B cell (primary cell): ENCODE results near the gene PRPS1L1. TPM values are rescaled to one million over a fixed set of nuclear protein-coding genes. Genes with fewer than 3 reads are reported as not detected.

Experiments used
- ATAC-seq: fragments of 200-7000 bp; cut with Tn5 transposase; one replicate; pipeline ENCODE4 v1.10.0; 2021; ENCODE audit warnings: low read depth, mild to moderate bottlenecking, moderate number of reproducible peaks, moderate library complexity
- CTCF ChIA-PET: fragments of 350-600 bp; sonication (Branson Sonifier 250); formaldehyde crosslinking; loops from one replicate; lab custom pipeline; 2021; ENCODE audit warnings: antibody characterized with exemption, inconsistent platforms; lab: Charles Lee
- POLR2A ChIA-PET: fragments of 350-600 bp; sonication (Branson Sonifier 250); formaldehyde crosslinking; loops from one replicate; lab custom pipeline; 2021; ENCODE audit warnings: antibody characterized with exemption; lab: Charles Lee
- DNase-seq: peaks from one replicate; pipeline ENCODE4 v3.0.0; 2013
- H2AFZ ChIP-seq: 2 replicates; pipeline ENCODE4 v1.6.1; 2012; ENCODE audit warnings: mild to moderate bottlenecking, low read depth, low read length; ENCODE audit not compliant: insufficient read depth, poor library complexity, severe bottlenecking
- H3K27ac ChIP-seq, 2 donors: 1 replicate in 1 of 2; 2 replicates in 1 of 2; pipeline ENCODE4 v1.5.1; 2012 to 2013; ENCODE audit warnings: low read length in 2 of 2, mild to moderate bottlenecking in 2 of 2, moderate library complexity in 1 of 2
- H3K27me3 ChIP-seq, 4 experiments: fragments of 200-600 bp in 1 of 4; sonication (generic) in 1 of 4; replicated peaks in 1 of 4; 1 replicate in 2 of 4; 2 replicates in 2 of 4; pipeline versions ENCODE4 v1.6.1 to v1.7.0; 2013 to 2016; ENCODE audit warnings: low read length in 3 of 4, mild to moderate bottlenecking in 2 of 4, mixed read lengths in 1 of 4, moderate library complexity in 1 of 4; ENCODE audit not compliant: insufficient read depth in 4 of 4, control insufficient read depth in 3 of 4; ENCODE audit errors: control extremely low read depth in 1 of 4
- H3K36me3 ChIP-seq, 2 experiments: replicated peaks in 1 of 2; 1 replicate in 1 of 2; 2 replicates in 1 of 2; pipeline versions ENCODE4 v1.6.1 to v1.7.1; 2013; ENCODE audit warnings: low read length in 1 of 2; ENCODE audit not compliant: insufficient read depth in 2 of 2, control insufficient read depth in 1 of 2; ENCODE audit errors: control extremely low read depth in 1 of 2, extremely low read depth in 1 of 2
- H3K4me1 ChIP-seq, 2 donors: fragments of 200-600 bp in 1 of 2; sonication (generic) in 1 of 2; 1 replicate in 1 of 2; 2 replicates in 1 of 2; pipeline versions ENCODE4 v1.5.1 to v1.6.1; 2013 to 2017; ENCODE audit warnings: low read length in 2 of 2; ENCODE audit not compliant: control insufficient read depth in 2 of 2, insufficient read depth in 2 of 2
- H3K4me2 ChIP-seq: replicated peaks from 2 replicates; pipeline ENCODE3; 2012; ENCODE audit warnings: mild to moderate bottlenecking, low read depth, low read length; ENCODE audit not compliant: poor library complexity, severe bottlenecking
- H3K4me3 ChIP-seq, 5 experiments: fragments of 200-600 bp in 1 of 5; sonication (generic) in 1 of 5; 1 replicate in 3 of 5; 2 replicates in 2 of 5; pipeline versions ENCODE4 v1.5.1 to v1.7.0; 2011 to 2016; ENCODE audit warnings: low read length in 4 of 5, mild to moderate bottlenecking in 4 of 5, low read depth in 2 of 5, control low read depth in 1 of 5, moderate library complexity in 1 of 5; ENCODE audit not compliant: insufficient read depth in 1 of 5; ENCODE audit errors: control extremely low read depth in 1 of 5, extremely low read depth in 1 of 5
- H3K79me2 ChIP-seq: fragments of 200-600 bp; sonication (generic); one replicate; pipeline ENCODE4 v1.6.0; 2016; ENCODE audit warnings: low read length; ENCODE audit not compliant: control insufficient read depth, insufficient read depth
- H3K9ac ChIP-seq: fragments of 200-600 bp; sonication (generic); 2 replicates; pipeline ENCODE4 v1.6.1; 2017; ENCODE audit warnings: mild to moderate bottlenecking, low read length, moderate library complexity
- H3K9me3 ChIP-seq, 3 donors: one replicate each; pipeline versions ENCODE4 v1.6.1 to v1.7.1; 2013; ENCODE audit warnings: low read length in 2 of 3; ENCODE audit not compliant: control insufficient read depth in 2 of 3, insufficient read depth in 1 of 3; ENCODE audit errors: control extremely low read depth in 1 of 3
- H4K20me1 ChIP-seq: 2 replicates; pipeline ENCODE4 v1.6.0; 2012; ENCODE audit warnings: mild to moderate bottlenecking, low read length; ENCODE audit not compliant: insufficient read depth, control insufficient read depth, poor library complexity, severe bottlenecking
- H3K27ac Mint-ChIP-seq: one replicate; pipeline ENCODE4 v1.8.0; 2021; ENCODE audit warnings: mixed read lengths
- H3K27me3 Mint-ChIP-seq: one replicate; pipeline ENCODE4 v1.8.0; 2021; ENCODE audit warnings: mixed read lengths
- H3K4me1 Mint-ChIP-seq: one replicate; pipeline ENCODE4 v1.8.0; 2021; ENCODE audit warnings: mixed read lengths
- H3K4me3 Mint-ChIP-seq: one replicate; pipeline ENCODE4 v1.8.0; 2021; ENCODE audit warnings: mixed read lengths
- H3K9me3 Mint-ChIP-seq: one replicate; pipeline ENCODE4 v1.8.0; 2022; ENCODE audit warnings: mixed read lengths; ENCODE audit not compliant: insufficient read depth
- CTCF ChIP-seq: fragments of 200-600 bp; IDR thresholded peaks from one replicate; pipeline ENCODE4 v1.8.0; 2022; ENCODE audit warnings: antibody characterized with exemption, mild to moderate bottlenecking
- EZH2 ChIP-seq: IDR thresholded peaks from 2 replicates; pipeline ENCODE4 v1.6.1; 2012; ENCODE audit warnings: borderline replicate concordance, low read depth, mild to moderate bottlenecking, moderate library complexity, low read length; ENCODE audit not compliant: insufficient read depth, poor library complexity, severe bottlenecking
- WGBS: methylation state at CpG from one replicate; pipeline ENCODE4 v1.1.5; 2013; ENCODE audit warnings: missing lambda C conversion rate; ENCODE audit not compliant: insufficient coverage; 5-methylcytosine and 5-hydroxymethylcytosine counted together
- intact Hi-C: fragments of 100-400 bp; cut with micrococcal nuclease; formaldehyde crosslinking; loops from one replicate; pipeline ENCODE4 v1.10.0; 2022
- polyA plus RNA-seq: library from polyadenylated mRNA; depleted of rRNA; stranded (reverse); fragments of >200 nt; gene quantifications from 2 replicates; pipeline ENCODE4 v1.2.3, GENCODE V29; 2012
- total RNA-seq, 2 donors: library from RNA; stranded (reverse); fragments of 120-200 nt in 1 of 2; gene quantifications; 1 replicate in 1 of 2; 2 replicates in 1 of 2; pipeline versions ENCODE4 v1.2.3 to v1.2.4, GENCODE V29; 2013 to 2022

Gene PRPS1L1
- total and polyA plus RNA-seq, 2 donors (not counting 1 experiment from before 2014, with no cell fraction given), result not detected

- ChIA-PET CTCF (interaction anchor here (0.8 to 1.6 kb wide), 7 partner anchors 7 to 288 kb away, joined by 3 to 8 read pairs (median 4); no protein-coding TSS in a partner anchor), POLR2A (no interaction called here)
- 100% methylated on average over 3 of the region's 5 CpGs for WGBS
- no peak overlapping the region for H3K27ac ChIP-seq
- ATAC-seq (no peak), DNase-seq (no peak)
- no peaks in the 10 kb centered on the region for H3K36me3 ChIP-seq
- no peak overlapping the region for H3K4me2 ChIP-seq
- no peak overlapping the region for H3K9ac ChIP-seq
- Mint-ChIP-seq H3K4me1 (no peaks in the 10 kb centered on the region), H3K9me3 (no peaks in the 10 kb centered on the region), H3K4me3 (no peak overlapping the region), H3K27ac (no peak overlapping the region), H3K27me3 (peaks cover 4% of the 10 kb centered on the region)
- H3K4me3 ChIP-seq, result no peak overlapping the region
- H2AFZ ChIP-seq, result no peak overlapping the region
- TF ChIP-seq CTCF, result no peak
- TF ChIP-seq EZH2, result no peak
- no peaks in the 10 kb centered on the region for H4K20me1 ChIP-seq
- H3K79me2 ChIP-seq, result no peaks in the 10 kb centered on the region
- no peaks in the 10 kb centered on the region for H3K4me1 ChIP-seq
- H3K9me3 ChIP-seq, result no peaks in the 10 kb centered on the region
- intact Hi-C loops, result loop anchor here (10.0 kb wide), 2 partner anchors 151 to 231 kb away; no protein-coding TSS in a partner anchor
- H3K27me3 ChIP-seq, result no peaks in the 10 kb centered on the region
Measured at GRCh38 chr7:18063149-18063901, 35.7 kb upstream of the PRPS1L1 start.

- ChIA-PET CTCF (no interaction called here), POLR2A (no interaction called here)
- no peaks in the 10 kb centered on the region for H3K27me3 ChIP-seq
- Mint-ChIP-seq H3K27ac (no peak overlapping the region), H3K4me3 (no peak overlapping the region), H3K4me1 (no peaks in the 10 kb centered on the region), H3K27me3 (peaks cover 20% of the 10 kb centered on the region), H3K9me3 (no peaks in the 10 kb centered on the region)
- no peak overlapping the region for H3K9ac ChIP-seq
- H3K9me3 ChIP-seq, result no peaks in the 10 kb centered on the region
- no peaks in the 10 kb centered on the region for H3K36me3 ChIP-seq
- intact Hi-C loops, result no loop called here
- H3K4me1 ChIP-seq, result no peaks in the 10 kb centered on the region
- ATAC-seq (no peak), DNase-seq (no peak)
- 100% methylated on average over 3 of the region's 4 CpGs for WGBS
- no peak overlapping the region for H3K4me2 ChIP-seq
- TF ChIP-seq CTCF (no peak), EZH2 (no peak)
- no peak overlapping the region for H3K27ac ChIP-seq
- H3K79me2 ChIP-seq, result no peaks in the 10 kb centered on the region
- no peak overlapping the region for H3K4me3 ChIP-seq
- H2AFZ ChIP-seq, result no peak overlapping the region
- no peaks in the 10 kb centered on the region for H4K20me1 ChIP-seq
Measured at GRCh38 chr7:18059171-18059570, 31.5 kb upstream of the PRPS1L1 start.
